Neural crest cell (in vitro differentiated cells): ENCODE measurements around the gene DOK6. TPM values are rescaled to one million over a fixed set of nuclear protein-coding genes. Genes with fewer than 3 reads are reported as not detected.

ENCODE experiments used
- DNase-seq: peaks from one replicate; pipeline ENCODE4 v3.0.0; 2021; ENCODE audit warnings: low read depth, mixed read lengths, low spot score
- H3K27ac Mint-ChIP-seq: one replicate; pipeline ENCODE4 v1.8.0; 2021; ENCODE audit warnings: mild to moderate bottlenecking, mixed read lengths; ENCODE audit not compliant: unreplicated experiment
- H3K27me3 Mint-ChIP-seq: 2 replicates; pipeline ENCODE4 v1.8.0; 2021; ENCODE audit warnings: low read depth, mild to moderate bottlenecking, mixed read lengths
- H3K36me3 Mint-ChIP-seq: 2 replicates; pipeline ENCODE4 v1.8.0; 2021; ENCODE audit warnings: low read depth, mild to moderate bottlenecking, mixed read lengths
- H3K4me1 Mint-ChIP-seq: 2 replicates; pipeline ENCODE4 v1.8.0; 2021; ENCODE audit warnings: mixed read lengths
- H3K4me3 Mint-ChIP-seq: one replicate; pipeline ENCODE4 v1.8.0; 2021; ENCODE audit warnings: mild to moderate bottlenecking, mixed read lengths
- H3K9me3 Mint-ChIP-seq: 2 replicates; pipeline ENCODE4 v1.8.0; 2021; ENCODE audit warnings: mixed read lengths
- CTCF ChIP-seq: fragments of 200-600 bp; sonication (generic); conservative IDR thresholded peaks from 2 replicates; pipeline ENCODE4 v1.5.0; 2021; ENCODE audit warnings: antibody characterized with exemption, mild to moderate bottlenecking
- total RNA-seq: library from RNA; stranded (reverse); gene quantifications from 2 replicates; pipeline ENCODE4 v1.2.1, GENCODE V29; 2021

Gene DOK6
- total RNA-seq, 1 donor from 2014 or later, result 3.6 TPM

DNA sequence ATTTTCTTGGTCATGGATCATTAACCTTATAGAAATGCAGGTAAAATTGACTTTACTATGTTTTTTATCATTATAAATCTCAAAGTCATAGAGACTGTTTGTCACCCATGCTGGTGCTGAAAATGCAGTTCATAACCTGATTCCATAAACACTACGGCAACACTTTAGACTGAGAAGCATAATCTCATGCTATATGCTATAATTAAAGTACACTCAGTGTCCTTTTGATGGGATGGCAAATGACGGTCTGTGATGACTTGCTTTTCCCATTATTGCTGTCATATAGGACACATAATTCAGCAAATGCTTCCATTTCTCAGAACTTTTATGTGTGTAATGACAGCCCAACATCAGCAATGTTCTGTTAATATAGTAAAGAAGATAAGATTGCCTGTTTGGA lies 384.1 kb downstream of the DOK6 start:
- no peak for TF ChIP-seq CTCF
- Mint-ChIP-seq H3K4me3 (no peak overlapping the region), H3K27me3 (no peaks in the 10 kb centered on the region), H3K4me1 (peaks cover 20% of the 10 kb centered on the region), H3K9me3 (no peaks in the 10 kb centered on the region), H3K36me3 (peaks cover 2% of the 10 kb centered on the region), H3K27ac (no peak overlapping the region)
- DNase-seq, result no peak

DNA sequence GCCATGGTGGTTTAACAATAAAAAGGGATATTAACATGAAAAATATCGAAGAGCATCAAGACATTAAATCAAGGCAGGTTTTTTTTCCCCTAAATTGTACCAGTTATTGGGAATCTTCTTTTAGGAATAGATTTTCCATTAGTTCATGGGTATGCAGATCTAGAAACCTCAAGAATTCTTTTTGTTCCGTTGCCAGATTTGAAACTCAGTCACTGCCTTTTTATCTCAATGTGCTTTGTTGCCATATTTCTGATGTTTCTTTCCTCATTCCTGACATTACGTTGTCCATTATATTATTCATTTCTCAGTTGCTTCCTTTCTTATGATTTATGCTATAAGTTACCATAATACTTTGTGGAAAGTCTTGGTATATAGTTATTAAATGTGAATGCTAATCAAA lies 384.8 kb downstream of the DOK6 start:
- Mint-ChIP-seq H3K27me3 (no peaks in the 10 kb centered on the region), H3K27ac (no peak overlapping the region)

GRCh38 chr18:69786427-69786826 lies 385.7 kb downstream of the DOK6 start:
- no peak for TF ChIP-seq CTCF
- Mint-ChIP-seq H3K36me3 (peaks cover 2% of the 10 kb centered on the region), H3K4me3 (no peak overlapping the region), H3K4me1 (peaks cover 22% of the 10 kb centered on the region), H3K27me3 (no peaks in the 10 kb centered on the region), H3K9me3 (peaks cover 4% of the 10 kb centered on the region), H3K27ac (no peak overlapping the region)
- DNase-seq, result no peak

More for the DNA sequence above, 384.8 kb downstream of the DOK6 start:
- peaks cover 22% of the 10 kb centered on the region for H3K4me1 Mint-ChIP-seq
- peaks cover 2% of the 10 kb centered on the region for H3K36me3 Mint-ChIP-seq
- H3K9me3 Mint-ChIP-seq, result no peaks in the 10 kb centered on the region
- no peak overlapping the region for H3K4me3 Mint-ChIP-seq
- no peak for DNase-seq
- no peak for TF ChIP-seq CTCF

DNA sequence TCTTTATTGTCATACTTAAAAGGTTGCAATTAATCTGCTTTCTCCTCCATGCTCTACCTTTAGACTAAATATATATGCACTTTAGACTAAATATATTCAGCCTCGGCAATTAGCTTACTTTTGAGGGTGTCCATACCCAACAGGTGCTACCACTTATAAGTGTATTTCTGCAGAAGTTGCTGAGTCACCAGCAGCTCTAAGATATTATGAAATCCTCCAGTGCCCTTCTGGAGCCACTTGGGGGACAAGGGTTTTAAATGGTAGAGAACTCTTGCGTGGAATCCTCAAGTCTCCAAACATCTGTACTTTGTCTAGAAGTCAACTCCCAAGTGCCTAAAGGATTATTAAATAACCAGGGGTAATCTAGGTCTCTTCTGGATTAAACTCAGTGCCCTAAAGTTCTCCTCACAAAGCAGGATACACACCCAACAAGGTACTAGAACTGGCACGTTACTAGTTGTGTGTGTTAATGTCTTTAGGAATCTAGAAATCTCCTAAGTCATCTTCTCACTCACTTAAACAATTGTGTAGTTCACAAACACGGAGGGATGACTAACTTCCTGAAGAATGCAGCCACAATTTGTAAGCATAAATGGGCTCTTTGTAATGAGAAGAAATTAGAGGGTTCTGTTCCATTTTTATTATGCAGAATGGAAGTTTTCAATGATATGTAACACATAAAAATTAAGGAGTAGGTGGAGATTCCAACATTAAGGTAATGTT lies 387.3 kb downstream of the DOK6 start:
- Mint-ChIP-seq H3K27ac (peak overlapping the region; percentile 87), H3K36me3 (peaks cover 2% of the 10 kb centered on the region), H3K4me1 (peaks cover 22% of the 10 kb centered on the region), H3K9me3 (peaks cover 11% of the 10 kb centered on the region), H3K27me3 (no peaks in the 10 kb centered on the region), H3K4me3 (no peak overlapping the region)
- DNase-seq, result no peak
- no peak for TF ChIP-seq CTCF

GRCh38 chr18:69789794-69790193 lies 389.1 kb downstream of the DOK6 start:
- Mint-ChIP-seq H3K36me3 (peaks cover 2% of the 10 kb centered on the region), H3K4me1 (peaks cover 22% of the 10 kb centered on the region), H3K9me3 (peaks cover 14% of the 10 kb centered on the region), H3K27ac (peak overlapping the region; percentile 79), H3K4me3 (peak overlapping the region; percentile 1), H3K27me3 (no peaks in the 10 kb centered on the region)
- no peak for DNase-seq
- TF ChIP-seq CTCF, result no peak
